ENCODE data around the gene CCN5.

DNA sequence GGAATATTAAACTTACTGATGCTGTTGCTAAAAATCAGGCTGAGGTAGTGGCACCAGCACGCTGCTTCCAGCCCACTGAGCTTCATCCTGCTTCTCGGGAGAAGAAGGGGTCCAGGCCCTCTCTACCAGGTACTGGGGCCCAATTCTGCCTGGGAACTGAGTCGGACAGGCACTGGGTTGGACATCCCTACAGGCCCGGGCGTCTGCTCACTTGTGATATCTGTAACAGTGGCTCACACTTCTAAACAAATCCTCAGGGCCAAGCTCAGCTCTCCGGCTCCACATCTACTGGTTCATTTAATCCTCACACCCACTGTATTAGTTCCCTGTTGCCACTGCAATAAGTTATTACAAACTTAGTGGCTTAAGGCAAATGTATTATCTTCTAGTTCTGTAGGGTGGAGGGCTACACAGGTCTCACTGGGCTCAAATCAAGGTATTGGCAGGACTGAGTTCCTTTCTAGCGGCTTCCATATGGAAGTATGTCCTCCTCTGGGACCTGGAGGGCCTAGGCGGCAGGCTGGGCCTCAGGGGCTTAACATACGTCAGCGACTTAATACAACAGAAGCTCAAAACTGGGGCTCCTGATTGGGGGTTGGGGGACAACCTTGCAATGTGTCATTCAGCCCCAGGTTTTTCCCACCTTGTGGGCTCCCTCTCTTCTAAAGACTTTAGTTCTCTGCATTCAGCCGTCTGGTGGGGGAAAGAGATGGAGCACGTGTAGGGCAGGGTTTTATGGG is 28.9 kb downstream of the CCN5 start:
- TF ChIP-seq MAFK (IDR thresholded peaks at IDR 0.05; ENCODE audit: low read depth, low read length) (no peak), SUZ12 (IDR thresholded peaks at IDR 0.05; ENCODE audit: low read length) (no peak)

All from H1 (cell line).